Cerebellar nuclear complex (tissue), 1 donor: ENCODE data around the gene KIAA0513.

ENCODE experiments used
- DNase-seq, 2 experiments: peaks; one replicate each; lab custom pipeline; 2025; lab: John Stamatoyannopoulos, UW

KIAA0513 gene, protein sequence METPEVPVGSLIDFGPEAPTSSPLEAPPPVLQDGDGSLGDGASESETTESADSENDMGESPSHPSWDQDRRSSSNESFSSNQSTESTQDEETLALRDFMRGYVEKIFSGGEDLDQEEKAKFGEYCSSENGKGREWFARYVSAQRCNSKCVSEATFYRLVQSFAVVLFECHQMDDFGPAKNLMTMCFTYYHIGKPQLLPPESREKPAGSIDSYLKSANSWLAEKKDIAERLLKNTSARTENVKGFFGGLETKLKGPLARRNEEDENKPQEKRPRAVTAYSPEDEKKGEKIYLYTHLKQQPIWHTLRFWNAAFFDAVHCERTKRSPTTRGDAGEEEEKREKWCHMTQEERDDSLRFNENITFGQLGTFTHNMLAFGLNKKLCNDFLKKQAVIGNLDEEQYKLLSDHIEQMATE

DNA sequence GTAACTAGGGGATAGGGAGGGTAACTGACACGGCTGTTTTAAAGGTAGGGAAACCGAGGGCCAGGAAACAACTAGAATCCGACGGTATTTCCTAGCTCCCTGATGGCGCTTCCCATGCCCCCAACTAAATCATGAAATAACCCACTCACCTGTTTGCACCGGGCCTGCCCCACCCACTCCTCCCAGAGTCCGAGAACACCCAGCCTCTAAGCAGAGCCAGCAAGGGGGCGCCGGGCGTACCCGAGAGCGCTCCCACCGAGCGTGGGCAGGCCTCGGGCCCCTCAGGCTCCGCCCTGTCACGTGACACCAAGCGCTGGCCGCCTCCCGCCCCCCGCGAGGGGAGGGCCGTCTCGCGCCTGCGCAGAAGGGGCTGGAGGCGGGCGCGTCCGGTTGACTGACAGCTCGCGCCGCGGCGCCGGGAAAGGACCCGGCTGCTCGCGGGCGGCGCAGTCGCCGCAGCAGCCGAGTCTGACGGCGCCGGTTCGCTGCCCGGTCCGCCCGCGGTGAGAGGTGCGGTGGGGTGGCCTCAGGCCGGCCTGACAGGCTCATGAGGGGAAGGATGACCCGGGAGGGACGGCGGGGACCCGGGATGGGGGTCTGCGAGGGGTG, at the start of gene KIAA0513:
KIAA0513 (plus strand) TSS at position 447 of the 609 bp plus-strand sequence. CDS start 39,277 bp downstream, outside the sequence.
- DNase-seq = peak; percentile 37 to 86

DNA sequence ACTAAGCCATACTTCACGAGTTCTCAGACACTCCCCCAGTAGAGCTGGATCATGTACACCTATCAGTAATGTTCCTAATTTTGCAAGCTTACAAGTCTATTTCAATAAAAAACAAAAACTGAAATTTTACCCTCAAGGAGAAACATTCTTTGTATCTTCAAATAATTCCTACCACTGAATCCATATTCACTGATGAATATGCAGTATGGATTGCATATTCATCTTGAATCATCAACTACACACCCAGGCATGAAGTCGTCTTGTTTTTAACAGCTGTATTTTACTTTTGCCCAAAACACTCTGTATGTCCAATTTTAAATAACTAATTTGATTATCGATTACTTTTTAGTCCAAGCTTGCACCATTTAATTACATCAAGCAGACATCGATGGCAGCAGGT, 48.1 kb upstream of the KIAA0513 start:
- no peak for DNase-seq

GRCh38 chr16:84982434-84982833, 45.2 kb upstream of the KIAA0513 start:
- DNase-seq = peak in 1 of 2 experiments; percentile 46

GRCh38 chr16:84985079-84986065, 42.2 kb upstream of the KIAA0513 start:
- no peak for DNase-seq

DNA sequence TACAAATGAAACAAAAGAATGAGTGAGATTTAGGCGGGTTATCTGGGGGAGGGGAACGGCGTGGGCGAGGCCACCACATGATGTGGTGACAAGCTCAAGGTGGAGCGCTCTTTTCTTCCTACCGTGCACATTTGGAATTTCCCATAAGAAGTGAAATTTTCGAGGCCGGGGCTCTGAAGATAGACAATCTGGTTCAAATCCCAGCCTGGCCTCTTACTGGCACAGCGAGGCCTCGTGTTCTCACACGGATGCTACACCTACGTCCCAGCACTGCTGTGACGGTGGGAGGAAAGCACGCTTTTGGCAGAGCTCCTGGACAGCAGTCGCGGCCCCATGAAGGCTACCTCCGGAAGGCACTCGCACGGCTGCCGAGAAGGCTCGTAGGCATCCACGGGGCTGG, 41.5 kb upstream of the KIAA0513 start:
- no peak for DNase-seq

GRCh38 chr16:84986879-84987278, 40.7 kb upstream of the KIAA0513 start:
- no peak for DNase-seq

- DNase-seq = peak; percentile 80 to 95
Observed at GRCh38 chr16:84988328-84989080, 39.1 kb upstream of the KIAA0513 start.

DNA sequence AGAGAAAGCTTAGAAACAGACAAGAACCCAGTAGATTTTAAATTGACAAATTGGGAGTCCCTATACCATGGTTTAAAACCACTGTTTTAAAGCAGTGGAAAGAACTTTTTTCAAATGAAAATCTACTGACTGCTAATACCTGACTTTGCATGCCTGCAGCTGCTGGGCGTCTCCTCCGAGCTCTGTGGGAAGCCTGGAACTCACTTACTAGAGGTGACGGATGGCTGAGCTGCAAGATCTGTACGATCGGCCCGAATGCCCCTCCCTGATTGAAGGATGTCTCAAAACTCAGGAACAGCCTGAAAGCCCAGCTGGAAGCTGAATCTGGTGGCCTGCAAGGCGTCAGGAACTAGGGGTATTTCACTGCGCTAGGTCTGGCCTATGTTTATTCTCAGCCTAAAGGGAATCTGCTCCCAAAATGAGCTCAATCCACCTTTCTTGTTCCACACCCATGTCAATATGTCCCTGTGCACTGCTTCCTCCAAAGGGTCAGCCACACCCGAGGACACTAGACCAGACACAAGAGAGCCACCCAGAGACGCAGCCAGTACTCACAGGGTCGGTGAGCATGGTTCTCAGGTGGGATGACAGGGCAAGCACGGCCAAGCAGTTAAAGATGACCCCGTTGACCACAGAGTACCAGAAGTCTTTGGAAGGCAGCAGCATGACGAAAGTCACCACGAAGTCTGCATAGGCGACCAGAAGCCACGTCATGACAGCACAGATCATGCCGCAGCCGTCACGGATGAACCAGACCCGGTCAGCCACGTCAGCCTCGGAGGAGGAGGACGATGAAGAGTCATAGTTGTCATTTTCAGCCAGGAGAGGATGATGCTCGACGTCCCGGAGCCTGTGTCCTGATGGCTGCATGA, 37.6 kb upstream of the KIAA0513 start:
- no peak for DNase-seq

GRCh38 chr16:84990782-84991181, 36.8 kb upstream of the KIAA0513 start:
- no peak for DNase-seq

DNA sequence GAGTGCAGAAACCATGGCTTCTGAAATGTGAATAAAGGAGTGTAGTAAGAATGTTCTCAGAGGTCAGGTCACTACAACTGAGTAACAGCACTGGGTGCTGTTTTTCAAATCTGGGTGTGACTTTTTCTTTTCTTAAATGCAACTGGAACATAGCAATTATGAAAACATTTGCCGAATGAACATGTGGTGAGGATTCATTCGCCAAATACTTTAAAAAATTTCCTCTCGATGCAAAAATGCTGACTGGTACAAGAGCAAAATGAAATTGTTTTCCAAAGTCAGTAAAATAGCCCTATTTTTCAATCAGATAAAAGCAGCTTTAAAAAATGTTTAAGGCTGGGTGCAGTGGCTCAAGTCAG, 34.9 kb upstream of the KIAA0513 start:
- DNase-seq = no peak

GRCh38 chr16:84993926-84994325, 33.7 kb upstream of the KIAA0513 start:
- no peak for DNase-seq

DNA sequence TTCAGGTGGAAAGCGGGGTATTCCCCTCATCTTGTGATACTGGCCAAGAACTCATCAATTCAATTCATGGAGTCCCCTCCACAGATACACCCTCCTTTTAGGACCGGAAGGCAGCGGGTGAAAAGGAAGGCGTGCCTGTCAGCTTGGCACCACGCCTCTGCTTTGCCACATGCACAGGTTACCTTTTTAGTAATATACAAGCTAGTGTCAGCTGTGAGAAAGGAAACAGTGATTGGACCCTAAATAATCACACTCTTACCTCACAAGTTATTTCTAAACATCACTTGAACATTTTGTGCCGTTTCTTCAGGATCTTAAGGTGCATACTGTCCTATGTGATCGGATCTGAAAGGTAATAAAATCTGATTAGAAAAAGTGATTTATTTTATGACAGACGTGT, 31.9 kb upstream of the KIAA0513 start:
- no peak for DNase-seq

DNA sequence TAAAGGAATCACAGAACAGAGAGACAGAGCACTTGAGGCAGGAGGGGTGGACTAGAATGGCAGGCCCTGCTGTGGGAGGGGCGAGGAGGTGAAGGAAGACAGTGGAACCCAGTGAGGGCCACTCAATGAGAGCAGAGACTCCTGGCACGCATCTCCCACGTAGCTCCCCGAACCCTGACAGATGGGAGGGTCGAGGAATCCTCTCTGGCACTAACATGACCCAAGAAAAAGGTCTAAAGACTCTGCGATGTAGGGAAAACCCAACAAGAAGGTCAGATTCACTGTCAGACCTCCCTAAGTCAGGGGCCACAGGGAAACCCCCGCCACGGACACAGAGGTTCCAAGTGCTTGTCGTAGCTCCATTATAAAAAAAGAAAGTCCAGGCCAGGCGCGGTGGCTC, 31.2 kb upstream of the KIAA0513 start:
- DNase-seq = no peak

GRCh38 chr16:84999200-84999599, 28.4 kb upstream of the KIAA0513 start:
- no peak for DNase-seq

- no peak for DNase-seq
Observed at GRCh38 chr16:84999857-85000480, 27.6 kb upstream of the KIAA0513 start.

GRCh38 chr16:85002099-85002541, 25.5 kb upstream of the KIAA0513 start:
- DNase-seq = no peak

DNA sequence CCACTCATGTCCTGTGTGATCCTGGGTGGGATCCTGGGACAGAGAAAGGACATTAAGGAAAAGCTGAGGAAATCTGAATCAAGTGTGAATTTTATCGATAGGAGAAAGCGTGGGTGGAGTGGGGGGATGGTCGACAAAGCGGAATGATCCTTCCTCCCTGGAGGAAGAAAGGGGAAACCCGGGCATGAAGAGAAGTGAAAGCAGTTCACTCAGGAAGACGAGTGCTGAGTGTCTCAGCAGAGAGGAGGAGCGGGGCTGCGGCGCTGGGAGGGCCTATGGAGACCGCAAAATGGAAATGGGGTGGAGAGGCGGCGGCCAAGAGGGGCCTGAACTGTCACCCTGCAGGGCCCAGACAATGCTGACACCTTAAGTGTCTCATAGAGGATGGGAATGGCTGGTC, 25.0 kb upstream of the KIAA0513 start:
- DNase-seq = no peak

DNA sequence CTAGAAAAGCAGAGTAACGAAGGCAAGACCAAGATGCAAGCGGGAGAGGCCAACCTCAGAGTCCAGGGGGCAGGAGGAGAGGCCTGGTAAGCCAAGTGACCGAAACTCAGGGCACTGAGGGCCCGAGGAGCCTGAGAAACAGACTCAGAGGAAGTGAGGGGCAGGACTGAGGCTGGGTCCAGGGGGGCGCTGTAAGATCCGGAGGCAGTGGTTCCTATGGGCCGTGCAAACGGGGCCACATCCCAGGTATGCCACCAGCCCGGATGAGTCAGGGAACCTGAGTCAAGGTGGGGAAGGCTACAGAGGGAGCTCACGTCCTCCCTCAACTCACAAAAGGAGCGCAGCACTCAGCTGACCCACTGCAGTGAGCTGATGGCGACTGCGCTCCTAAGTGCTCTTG, 24.5 kb upstream of the KIAA0513 start:
- DNase-seq = no peak

- no peak for DNase-seq
Observed at GRCh38 chr16:85003725-85004586, 23.6 kb upstream of the KIAA0513 start.
